Stimulated activated CD4-positive, alpha-beta T cell treated with anti-CD3 and anti-CD28 coated beads, Interleukin-12 subunit alpha, Interleukin-12 subunit beta, amount 100 ng/mL, for 24 hours (primary cell): ENCODE measurements around the gene INPP5J.
A peak's percentile ranks its signal among the peaks of the same experiment; 100 is the strongest.

Experiments
- DNase-seq, 2 experiments: peaks; one replicate each; pipeline ENCODE4 v3.0.0-alpha.2; 2020; ENCODE audit warnings: low read depth in 2 of 2

INPP5J gene

GRCh38 chr22:31126128-31126868, 3.5 kb downstream of the INPP5J start:
- no peak for DNase-seq

- no peak for DNase-seq
Observed at GRCh38 chr22:31126869-31127175, 4.1 kb downstream of the INPP5J start.

- DNase-seq = no peak
Observed at GRCh38 chr22:31127181-31127772, 4.5 kb downstream of the INPP5J start.

- DNase-seq = no peak
Observed at GRCh38 chr22:31128156-31128555, 5.4 kb downstream of the INPP5J start.

GRCh38 chr22:31130873-31131272, 8.1 kb downstream of the INPP5J start:
- DNase-seq = no peak

GRCh38 chr22:31133911-31134310, 11.1 kb downstream of the INPP5J start:
- DNase-seq = no peak

- no peak for DNase-seq
Observed at GRCh38 chr22:31134688-31135087, 11.9 kb downstream of the INPP5J start.

GRCh38 chr22:31135706-31136105, 12.9 kb downstream of the INPP5J start:
- DNase-seq = no peak

GRCh38 chr22:31136155-31136554, 13.4 kb downstream of the INPP5J start:
- no peak for DNase-seq

- DNase-seq = no peak
Observed at GRCh38 chr22:31136711-31137110, 13.9 kb downstream of the INPP5J start.

- DNase-seq = no peak
Observed at GRCh38 chr22:31137721-31138120, 15.0 kb downstream of the INPP5J start.

- no peak for DNase-seq
Observed at GRCh38 chr22:31138126-31138525, 15.4 kb downstream of the INPP5J start.

GRCh38 chr22:31139066-31139465, 16.3 kb downstream of the INPP5J start:
- no peak for DNase-seq

GRCh38 chr22:31139866-31140716, 17.3 kb downstream of the INPP5J start, which contains the start of gene PLA2G3:
TSS of gene PLA2G3 (minus strand) at chr22:31140508. CDS start at chr22:31140354, 154 bp downstream.
- no peak for DNase-seq

- no peak for DNase-seq
Observed at GRCh38 chr22:31140746-31141145, 18.0 kb downstream of the INPP5J start.

GRCh38 chr22:31141551-31141950, 18.8 kb downstream of the INPP5J start:
- no peak for DNase-seq

- DNase-seq = no peak
Observed at GRCh38 chr22:31142285-31142684, 19.5 kb downstream of the INPP5J start.

GRCh38 chr22:31143038-31143437, 20.3 kb downstream of the INPP5J start:
- DNase-seq = no peak

- DNase-seq = no peak
Observed at GRCh38 chr22:31143537-31143936, 20.8 kb downstream of the INPP5J start.

- DNase-seq = no peak
Observed at GRCh38 chr22:31144223-31144622, 21.5 kb downstream of the INPP5J start.

- no peak for DNase-seq
Observed at GRCh38 chr22:31148488-31148887, 25.7 kb downstream of the INPP5J start.

- peak in 1 of 2 experiments; percentile 25 for DNase-seq
Observed at GRCh38 chr22:31148953-31149627, 26.3 kb downstream of the INPP5J start.
